ENCODE results near the gene PDCD10. TPM values are rescaled to one million over a fixed set of nuclear protein-coding genes. Genes with fewer than 3 reads are reported as not detected.
A peak's percentile ranks its signal among the peaks of the same experiment; 100 is the strongest.

Gene PDCD10
- 97.1 and 140 TPM in 2 replicates for total RNA-seq (2014; rRNA removed; shearing (Covaris generic))

GRCh38 chr3:167734498-167735232, at the start of gene PDCD10:
Gene PDCD10 (minus strand): TSS chr3:167734892. CDS start chr3:167720157, 14,735 bp downstream.
- peak; percentile 100 for DNase-seq (ENCODE audit: low read depth)

GRCh38 chr3:167783781-167784180, 49.1 kb upstream of the PDCD10 start:
- peak; percentile 7 for DNase-seq (ENCODE audit: low read depth)

- no peak for DNase-seq (ENCODE audit: low read depth)
Observed at GRCh38 chr3:167780214-167780883, 45.7 kb upstream of the PDCD10 start.

GRCh38 chr3:167777356-167777755, 42.7 kb upstream of the PDCD10 start:
- DNase-seq (ENCODE audit: low read depth): no peak

GRCh38 chr3:167776066-167776685, 41.5 kb upstream of the PDCD10 start:
- peak; percentile 28 for DNase-seq (ENCODE audit: low read depth)

GRCh38 chr3:167773584-167773983, 38.9 kb upstream of the PDCD10 start:
- DNase-seq (ENCODE audit: low read depth): no peak

- DNase-seq (ENCODE audit: low read depth): no peak
Observed at GRCh38 chr3:167772992-167773391, 38.3 kb upstream of the PDCD10 start.

GRCh38 chr3:167762296-167762695, 27.6 kb upstream of the PDCD10 start:
- DNase-seq (ENCODE audit: low read depth): no peak

GRCh38 chr3:167761302-167761701, 26.6 kb upstream of the PDCD10 start:
- no peak for DNase-seq (ENCODE audit: low read depth)

- DNase-seq (ENCODE audit: low read depth): no peak
Observed at GRCh38 chr3:167754049-167754448, 19.4 kb upstream of the PDCD10 start.

- DNase-seq (ENCODE audit: low read depth): no peak
Observed at GRCh38 chr3:167750272-167750971, 15.7 kb upstream of the PDCD10 start.

GRCh38 chr3:167749728-167750127, 15.0 kb upstream of the PDCD10 start:
- DNase-seq (ENCODE audit: low read depth): no peak

- DNase-seq (ENCODE audit: low read depth): no peak
Observed at GRCh38 chr3:167749209-167749608, 14.5 kb upstream of the PDCD10 start.

GRCh38 chr3:167743799-167744198, 9.1 kb upstream of the PDCD10 start:
- DNase-seq (ENCODE audit: low read depth): peak; percentile 34

- no peak for DNase-seq (ENCODE audit: low read depth)
Observed at GRCh38 chr3:167742338-167742737, 7.6 kb upstream of the PDCD10 start.

GRCh38 chr3:167740961-167741587, 6.4 kb upstream of the PDCD10 start:
- peak; percentile 38 for DNase-seq (ENCODE audit: low read depth)

- no peak for DNase-seq (ENCODE audit: low read depth)
Observed at GRCh38 chr3:167739190-167739810, 4.6 kb upstream of the PDCD10 start.

- DNase-seq (ENCODE audit: low read depth): no peak
Observed at GRCh38 chr3:167738037-167738436, 3.3 kb upstream of the PDCD10 start.

- DNase-seq (ENCODE audit: low read depth): no peak
Observed at GRCh38 chr3:167736997-167737396, 2.3 kb upstream of the PDCD10 start.

GRCh38 chr3:167736264-167736787, 1.6 kb upstream of the PDCD10 start:
- DNase-seq (ENCODE audit: low read depth): no peak

Data from M059J (cell line).